Stomach smooth muscle (tissue), 2 donors: ENCODE data around the gene KIF5B.
"Not testable (repeated sequence)": the region's sequence is repeated elsewhere in the genome, so short reads cannot be mapped to it uniquely, and the experiment has no call there.

Experiments used
- H3K27ac ChIP-seq: one replicate; pipeline ENCODE4 v1.7.0; 2013; ENCODE audit warnings: mild to moderate bottlenecking, low read length, inconsistent platforms
- H3K27me3 ChIP-seq, 2 donors: one replicate each; pipeline ENCODE4 v1.7.0; 2013; ENCODE audit warnings: low read length in 2 of 2; ENCODE audit not compliant: insufficient read depth in 2 of 2, control insufficient read depth in 1 of 2
- H3K36me3 ChIP-seq, 2 donors: one replicate each; pipeline ENCODE4 v1.7.0; 2013; ENCODE audit warnings: low read length in 2 of 2; ENCODE audit not compliant: control insufficient read depth in 2 of 2, insufficient read depth in 2 of 2
- H3K4me1 ChIP-seq: one replicate; pipeline ENCODE4 v1.7.0; 2013; ENCODE audit warnings: low read length; ENCODE audit not compliant: control insufficient read depth, insufficient read depth
- H3K4me3 ChIP-seq, 2 donors: one replicate each; pipeline ENCODE4 v1.7.0; 2013; ENCODE audit warnings: low read length in 2 of 2
- H3K9ac ChIP-seq, 2 donors: one replicate each; pipeline ENCODE4 v1.7.0; 2013; ENCODE audit warnings: low read length in 2 of 2, mild to moderate bottlenecking in 1 of 2
- H3K9me3 ChIP-seq, 2 donors: one replicate each; pipeline ENCODE4 v1.7.0; 2013; ENCODE audit warnings: low read length in 2 of 2; ENCODE audit not compliant: control insufficient read depth in 2 of 2
- donor health status: healthy.
- donor health status: Pancreatic carcinoma.

KIF5B gene

GRCh38 chr10:31987786-31988185 lies 68.4 kb downstream of the KIF5B start:
- not testable (repeated sequence) for H3K27me3 ChIP-seq, H3K27ac ChIP-seq, H3K9ac ChIP-seq, H3K36me3 ChIP-seq, H3K4me3 ChIP-seq, H3K4me1 ChIP-seq, H3K9me3 ChIP-seq

DNA sequence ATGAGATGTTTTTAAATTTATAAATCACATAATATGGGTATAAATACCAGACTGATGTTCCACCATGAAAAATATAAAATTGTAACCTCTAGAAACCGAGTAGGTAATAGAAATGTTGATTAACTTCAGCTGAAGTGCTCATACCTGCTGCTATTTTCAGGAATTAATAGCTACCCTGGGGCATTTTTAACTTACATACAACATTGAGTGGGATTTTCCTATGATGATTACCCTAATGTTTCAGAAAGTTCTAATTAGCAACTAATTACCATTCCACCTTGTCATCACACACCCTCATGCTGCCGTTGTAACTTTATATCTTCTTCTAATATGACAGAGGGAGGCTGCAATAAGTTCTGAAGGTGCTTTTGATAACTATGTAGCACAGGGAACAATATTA lies 74.1 kb downstream of the KIF5B start:
- H3K27me3 ChIP-seq, result no peaks in the 10 kb centered on the region
- H3K36me3 ChIP-seq, result no peaks in the 10 kb centered on the region
- no peaks in the 10 kb centered on the region for H3K9me3 ChIP-seq
- H3K9ac ChIP-seq, result no peak overlapping the region
- no peak overlapping the region for H3K4me3 ChIP-seq
- no peak overlapping the region for H3K27ac ChIP-seq
- H3K4me1 ChIP-seq, result no peaks in the 10 kb centered on the region

DNA sequence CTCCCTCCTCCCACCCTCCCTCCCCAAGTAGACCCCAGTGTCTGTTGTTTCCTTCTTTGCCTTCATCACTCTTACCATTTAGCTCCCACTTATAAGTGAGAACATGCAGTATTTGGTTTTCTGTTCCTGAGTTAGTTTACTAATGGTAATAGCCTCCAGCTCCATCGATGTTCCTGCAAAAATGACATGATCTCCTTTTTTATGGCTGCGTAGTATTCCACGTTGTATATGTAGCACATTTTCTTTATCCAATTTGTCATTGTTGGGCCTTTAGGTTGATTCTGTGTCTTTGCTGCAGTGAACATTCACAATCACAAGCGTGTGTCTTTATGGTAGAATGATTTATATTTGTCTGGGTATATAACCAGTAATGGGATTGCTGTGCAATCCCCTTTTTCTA lies 75.8 kb downstream of the KIF5B start:
- H3K27ac ChIP-seq, result no peak overlapping the region
- H3K36me3 ChIP-seq, result no peaks in the 10 kb centered on the region
- no peaks in the 10 kb centered on the region for H3K4me1 ChIP-seq

DNA sequence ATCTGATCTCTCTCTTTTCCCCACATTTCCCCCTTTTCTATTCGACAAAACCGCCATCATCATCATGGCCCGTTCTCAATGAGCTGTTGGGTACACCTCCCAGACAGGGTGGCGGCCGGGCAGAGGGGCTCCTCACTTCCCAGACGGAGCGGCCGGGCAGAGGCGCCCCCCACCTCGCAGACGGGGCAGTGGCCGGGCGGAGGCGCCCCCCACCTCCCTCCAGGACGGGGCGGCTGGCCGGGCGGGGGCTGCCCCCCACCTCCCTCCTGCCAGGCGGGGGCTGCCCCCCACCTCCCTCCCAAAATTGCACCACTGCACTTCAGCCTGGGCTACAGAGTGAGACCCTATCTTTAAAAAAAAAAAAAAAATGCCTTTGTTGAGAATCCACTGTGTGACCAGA lies 77.2 kb downstream of the KIF5B start:
- not testable (repeated sequence) for H3K27me3 ChIP-seq, H3K4me1 ChIP-seq, H3K9ac ChIP-seq, H3K9me3 ChIP-seq, H3K36me3 ChIP-seq, H3K27ac ChIP-seq, H3K4me3 ChIP-seq

More for the DNA sequence above, 75.8 kb downstream of the KIF5B start:
- no peak overlapping the region for H3K4me3 ChIP-seq
- no peaks in the 10 kb centered on the region for H3K27me3 ChIP-seq
- H3K9me3 ChIP-seq, result no peaks in the 10 kb centered on the region
- no peak overlapping the region for H3K9ac ChIP-seq

GRCh38 chr10:31978156-31978483 lies 78.1 kb downstream of the KIF5B start:
- Histone ChIP-seq H3K9ac (no peak overlapping the region), H3K36me3 (no peaks in the 10 kb centered on the region), H3K27me3 (no peaks in the 10 kb centered on the region), H3K27ac (no peak overlapping the region), H3K4me3 (no peak overlapping the region), H3K4me1 (no peaks in the 10 kb centered on the region), H3K9me3 (no peaks in the 10 kb centered on the region)

DNA sequence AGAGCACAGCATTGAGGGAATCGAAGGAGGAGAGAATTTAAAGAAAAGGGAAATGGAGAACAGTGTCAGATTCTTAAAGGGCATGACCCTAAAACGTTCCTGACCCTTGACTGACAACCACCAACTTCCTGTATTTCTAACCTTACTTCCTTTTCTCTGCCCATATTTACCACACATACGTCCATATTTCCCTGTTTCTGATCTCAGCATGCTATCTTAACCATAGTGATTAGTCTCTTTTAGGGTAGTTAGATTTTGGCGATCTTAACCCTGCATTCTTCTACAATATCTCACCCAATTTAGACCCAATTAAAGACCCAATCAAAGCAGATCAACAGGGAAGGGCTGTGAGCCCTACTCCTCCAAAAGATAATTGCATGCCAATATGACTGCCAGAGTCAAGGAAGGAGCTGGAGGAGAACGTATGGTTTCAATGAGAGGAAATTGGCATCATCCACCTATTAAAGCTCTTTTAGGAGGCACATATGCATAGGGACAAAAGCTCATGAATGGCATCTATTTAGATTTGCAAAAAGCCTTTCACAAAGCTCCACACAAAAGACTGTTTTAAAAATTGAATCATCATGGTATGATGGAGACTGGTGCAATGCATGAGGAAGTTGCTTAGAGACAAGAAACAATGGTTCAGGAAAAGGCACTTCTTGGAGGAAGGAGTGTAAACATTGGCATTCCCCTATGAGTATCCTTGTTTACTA lies 78.6 kb downstream of the KIF5B start:
- H3K27ac ChIP-seq, result no peak overlapping the region
- H3K9me3 ChIP-seq, result no peaks in the 10 kb centered on the region
- no peak overlapping the region for H3K9ac ChIP-seq
- no peak overlapping the region for H3K4me3 ChIP-seq
- no peaks in the 10 kb centered on the region for H3K36me3 ChIP-seq
- H3K27me3 ChIP-seq, result no peaks in the 10 kb centered on the region
- H3K4me1 ChIP-seq, result no peaks in the 10 kb centered on the region

GRCh38 chr10:31975157-31975765 lies 81.0 kb downstream of the KIF5B start:
- H3K4me3 ChIP-seq, result no peak overlapping the region
- no peaks in the 10 kb centered on the region for H3K36me3 ChIP-seq
- H3K9me3 ChIP-seq, result no peaks in the 10 kb centered on the region
- H3K9ac ChIP-seq, result no peak overlapping the region
- no peaks in the 10 kb centered on the region for H3K27me3 ChIP-seq
- no peaks in the 10 kb centered on the region for H3K4me1 ChIP-seq
- no peak overlapping the region for H3K27ac ChIP-seq

GRCh38 chr10:31974434-31975124 lies 81.6 kb downstream of the KIF5B start:
- H3K9ac ChIP-seq, result no peak overlapping the region
- H3K9me3 ChIP-seq, result no peaks in the 10 kb centered on the region
- no peaks in the 10 kb centered on the region for H3K36me3 ChIP-seq
- no peaks in the 10 kb centered on the region for H3K27me3 ChIP-seq
- no peak overlapping the region for H3K27ac ChIP-seq
- no peaks in the 10 kb centered on the region for H3K4me1 ChIP-seq
- no peak overlapping the region for H3K4me3 ChIP-seq

GRCh38 chr10:31972519-31973041 lies 83.6 kb downstream of the KIF5B start:
- Histone ChIP-seq H3K27ac (no peak overlapping the region), H3K9me3 (no peaks in the 10 kb centered on the region), H3K27me3 (no peaks in the 10 kb centered on the region), H3K9ac (no peak overlapping the region), H3K36me3 (no peaks in the 10 kb centered on the region), H3K4me3 (no peak overlapping the region), H3K4me1 (no peaks in the 10 kb centered on the region)

GRCh38 chr10:31969847-31970246 lies 86.4 kb downstream of the KIF5B start:
- H3K36me3 ChIP-seq, result not testable (repeated sequence)

DNA sequence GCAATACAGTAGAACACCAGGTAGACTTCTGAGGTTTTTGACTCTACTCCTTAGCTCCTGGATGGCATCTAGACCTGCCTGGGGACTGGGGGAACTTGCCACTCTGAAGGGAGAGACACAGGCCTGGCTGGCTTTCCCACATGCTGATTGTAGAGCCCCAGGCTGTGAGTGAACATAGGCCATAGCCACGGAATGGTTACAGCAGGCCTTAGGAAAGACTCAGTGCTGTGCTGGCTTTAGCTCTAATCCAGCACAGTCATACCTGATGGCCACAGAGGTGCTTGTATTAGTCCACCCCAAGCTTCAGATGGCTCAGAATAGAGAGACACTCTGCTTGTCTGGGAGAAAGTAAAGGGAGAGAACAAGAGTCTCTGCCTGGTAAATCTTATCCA lies 92.6 kb downstream of the KIF5B start:
- Histone ChIP-seq H3K4me3 (no peak overlapping the region), H3K27ac (no peak overlapping the region), H3K36me3 (no peaks in the 10 kb centered on the region)

More at GRCh38 chr10:31969847-31970246, 86.4 kb downstream of the KIF5B start:
- not testable (repeated sequence) for H3K9me3 ChIP-seq, H3K27ac ChIP-seq, H3K4me1 ChIP-seq, H3K9ac ChIP-seq, H3K27me3 ChIP-seq, H3K4me3 ChIP-seq

More for the DNA sequence above, 92.6 kb downstream of the KIF5B start:
- no peaks in the 10 kb centered on the region for H3K9me3 ChIP-seq
- no peaks in the 10 kb centered on the region for H3K27me3 ChIP-seq
- no peaks in the 10 kb centered on the region for H3K4me1 ChIP-seq
- no peak overlapping the region for H3K9ac ChIP-seq
